Measurements from ENCODE around the gene LGALS3BP. TPM values are rescaled to one million over a fixed set of nuclear protein-coding genes. Genes with fewer than 3 reads are reported as not detected.

The LGALS3BP gene
- total RNA-seq, 1 donor from 2014 or later, result 12.6 TPM

GRCh38 chr17:78944956-78945355 lies 34.8 kb downstream of the LGALS3BP start:
- no peak overlapping the region for H3K4me3 Mint-ChIP-seq (ENCODE audit: unreplicated experiment)
- peaks cover 6% of the 10 kb centered on the region for H3K27me3 Mint-ChIP-seq (ENCODE audit: unreplicated experiment)
- no peak for TF ChIP-seq CTCF (IDR thresholded peaks at IDR 0.05; ENCODE audit: unreplicated experiment)
- H3K9me3 Mint-ChIP-seq (ENCODE audit: unreplicated experiment), result no peaks in the 10 kb centered on the region
- no peaks in the 10 kb centered on the region for H3K36me3 Mint-ChIP-seq (ENCODE audit: low read depth, unreplicated experiment)
- H3K27ac Mint-ChIP-seq (ENCODE audit: unreplicated experiment), result no peak overlapping the region
- DNase-seq (ENCODE audit: low spot score), result no peak
- H3K4me1 Mint-ChIP-seq (ENCODE audit: unreplicated experiment), result no peaks in the 10 kb centered on the region

GRCh38 chr17:78944026-78944425 lies 35.7 kb downstream of the LGALS3BP start:
- no peak overlapping the region for H3K4me3 Mint-ChIP-seq (ENCODE audit: unreplicated experiment)

GRCh38 chr17:78940708-78941107 lies 39.0 kb downstream of the LGALS3BP start:
- no peak for DNase-seq (ENCODE audit: low spot score)
- H3K9me3 Mint-ChIP-seq (ENCODE audit: unreplicated experiment), result no peaks in the 10 kb centered on the region
- H3K4me3 Mint-ChIP-seq (ENCODE audit: unreplicated experiment), result no peak overlapping the region
- TF ChIP-seq CTCF (IDR thresholded peaks at IDR 0.05; ENCODE audit: unreplicated experiment), result no peak
- no peaks in the 10 kb centered on the region for H3K4me1 Mint-ChIP-seq (ENCODE audit: unreplicated experiment)
- H3K27me3 Mint-ChIP-seq (ENCODE audit: unreplicated experiment), result no peaks in the 10 kb centered on the region
- H3K36me3 Mint-ChIP-seq (ENCODE audit: low read depth, unreplicated experiment), result no peaks in the 10 kb centered on the region
- no peak overlapping the region for H3K27ac Mint-ChIP-seq (ENCODE audit: unreplicated experiment)

More at GRCh38 chr17:78944026-78944425, 35.7 kb downstream of the LGALS3BP start:
- no peak overlapping the region for H3K27ac Mint-ChIP-seq (ENCODE audit: unreplicated experiment)
- no peaks in the 10 kb centered on the region for H3K4me1 Mint-ChIP-seq (ENCODE audit: unreplicated experiment)
- no peaks in the 10 kb centered on the region for H3K9me3 Mint-ChIP-seq (ENCODE audit: unreplicated experiment)
- no peak for DNase-seq (ENCODE audit: low spot score)
- no peak for TF ChIP-seq CTCF (IDR thresholded peaks at IDR 0.05; ENCODE audit: unreplicated experiment)
- H3K27me3 Mint-ChIP-seq (ENCODE audit: unreplicated experiment), result peaks cover 4% of the 10 kb centered on the region
- no peaks in the 10 kb centered on the region for H3K36me3 Mint-ChIP-seq (ENCODE audit: low read depth, unreplicated experiment)

GRCh38 chr17:78940258-78940657 lies 39.5 kb downstream of the LGALS3BP start:
- Mint-ChIP-seq H3K27me3 (ENCODE audit: unreplicated experiment) (peaks cover 1% of the 10 kb centered on the region), H3K36me3 (ENCODE audit: low read depth, unreplicated experiment) (no peaks in the 10 kb centered on the region), H3K4me1 (ENCODE audit: unreplicated experiment) (no peaks in the 10 kb centered on the region), H3K4me3 (ENCODE audit: unreplicated experiment) (no peak overlapping the region), H3K27ac (ENCODE audit: unreplicated experiment) (no peak overlapping the region), H3K9me3 (ENCODE audit: unreplicated experiment) (no peaks in the 10 kb centered on the region)
- no peak for DNase-seq (ENCODE audit: low spot score)
- TF ChIP-seq CTCF (IDR thresholded peaks at IDR 0.05; ENCODE audit: unreplicated experiment), result no peak

GRCh38 chr17:78939615-78940014 lies 40.1 kb downstream of the LGALS3BP start:
- Mint-ChIP-seq H3K36me3 (ENCODE audit: low read depth, unreplicated experiment) (no peaks in the 10 kb centered on the region), H3K9me3 (ENCODE audit: unreplicated experiment) (no peaks in the 10 kb centered on the region), H3K27ac (ENCODE audit: unreplicated experiment) (no peak overlapping the region), H3K4me1 (ENCODE audit: unreplicated experiment) (peaks cover under 1% of the 10 kb centered on the region), H3K4me3 (ENCODE audit: unreplicated experiment) (no peak overlapping the region), H3K27me3 (ENCODE audit: unreplicated experiment) (peaks cover 1% of the 10 kb centered on the region)
- TF ChIP-seq CTCF (IDR thresholded peaks at IDR 0.05; ENCODE audit: unreplicated experiment), result no peak
- no peak for DNase-seq (ENCODE audit: low spot score)
